ENCODE results near the gene CYP2B6.
"Not testable (repeated sequence)": the region's sequence is repeated elsewhere in the genome, so short reads cannot be mapped to it uniquely, and the experiment has no call there.

Gene CYP2B6

GRCh38 chr19:40981591-40981990, 9.5 kb upstream of the CYP2B6 start:
- no peak for DNase-seq

GRCh38 chr19:40982594-40983101, 8.4 kb upstream of the CYP2B6 start:
- DNase-seq = no peak

- no peak for DNase-seq
Observed at GRCh38 chr19:40989453-40989852, 1.6 kb upstream of the CYP2B6 start.

GRCh38 chr19:40995355-40995754, 4.3 kb downstream of the CYP2B6 start:
- no peak for DNase-seq

GRCh38 chr19:40999018-40999417, 7.9 kb downstream of the CYP2B6 start:
- DNase-seq = not testable (repeated sequence)

GRCh38 chr19:41000310-41000737, 9.2 kb downstream of the CYP2B6 start:
- DNase-seq = no peak

GRCh38 chr19:41001243-41001971, 10.3 kb downstream of the CYP2B6 start:
- no peak for DNase-seq

- DNase-seq = not testable (repeated sequence)
Observed at GRCh38 chr19:41003656-41004055, 12.6 kb downstream of the CYP2B6 start.

- no peak for DNase-seq
Observed at GRCh38 chr19:41009700-41010235, 18.7 kb downstream of the CYP2B6 start.

GRCh38 chr19:41013359-41013758, 22.3 kb downstream of the CYP2B6 start:
- DNase-seq = no peak

- DNase-seq = no peak
Observed at GRCh38 chr19:41014643-41015042, 23.6 kb downstream of the CYP2B6 start.

- DNase-seq = no peak
Observed at GRCh38 chr19:41016488-41017071, 25.5 kb downstream of the CYP2B6 start.

- no peak for DNase-seq
Observed at GRCh38 chr19:41018736-41019290, 27.7 kb downstream of the CYP2B6 start.

GRCh38 chr19:41019346-41019745, 28.3 kb downstream of the CYP2B6 start:
- no peak for DNase-seq

GRCh38 chr19:41023193-41023592, 32.1 kb downstream of the CYP2B6 start:
- DNase-seq = no peak

GRCh38 chr19:41025411-41025810, 34.3 kb downstream of the CYP2B6 start:
- DNase-seq = no peak

GRCh38 chr19:41025871-41026270, 34.8 kb downstream of the CYP2B6 start:
- DNase-seq = no peak

GRCh38 chr19:41027273-41027967, 36.3 kb downstream of the CYP2B6 start:
- DNase-seq = no peak

GRCh38 chr19:41029524-41030432, 38.7 kb downstream of the CYP2B6 start:
- peak; percentile 19 for DNase-seq

- DNase-seq = no peak
Observed at GRCh38 chr19:41030651-41031050, 39.6 kb downstream of the CYP2B6 start.

GRCh38 chr19:41031916-41032315, 40.8 kb downstream of the CYP2B6 start:
- DNase-seq = peak; percentile 4

- DNase-seq = not testable (repeated sequence)
Observed at GRCh38 chr19:41033324-41033723, 42.2 kb downstream of the CYP2B6 start.
